HG02852 (cell line): Measurements from ENCODE around the gene PTPN4.

ENCODE experiments used
- ATAC-seq: cut with Tn5 transposase; IDR thresholded peaks from one replicate; pipeline ENCODE4 v1.9.1; 2021; ENCODE audit warnings: mild to moderate bottlenecking, moderate library complexity; ENCODE audit not compliant: unreplicated experiment

Gene PTPN4

GRCh38 chr2:119759451-119760236 is at the start of gene PTPN4:
Gene PTPN4, plus strand, starts transcription at chr2:119759922. Its CDS starts 49,932 bp downstream, at chr2:119809854.
- ATAC-seq = peak; percentile 93

GRCh38 chr2:119710281-119710680 is 49.4 kb upstream of the PTPN4 start:
- ATAC-seq = no peak

- no peak for ATAC-seq
Measured at GRCh38 chr2:119711352-119711751, 48.4 kb upstream of the PTPN4 start.

- ATAC-seq = no peak
Measured at GRCh38 chr2:119712571-119712970, 47.2 kb upstream of the PTPN4 start.

- ATAC-seq = no peak
Measured at GRCh38 chr2:119713819-119714490, 45.8 kb upstream of the PTPN4 start.

GRCh38 chr2:119715409-119716283 is 44.1 kb upstream of the PTPN4 start:
- no peak for ATAC-seq

GRCh38 chr2:119716284-119716672 is 43.4 kb upstream of the PTPN4 start:
- no peak for ATAC-seq

GRCh38 chr2:119718501-119719260 is 41.0 kb upstream of the PTPN4 start:
- ATAC-seq = no peak

GRCh38 chr2:119719261-119719627 is 40.5 kb upstream of the PTPN4 start:
- no peak for ATAC-seq

- no peak for ATAC-seq
Measured at GRCh38 chr2:119721043-119721442, 38.7 kb upstream of the PTPN4 start.

- no peak for ATAC-seq
Measured at GRCh38 chr2:119721462-119721861, 38.3 kb upstream of the PTPN4 start.

- no peak for ATAC-seq
Measured at GRCh38 chr2:119721904-119722303, 37.8 kb upstream of the PTPN4 start.

- ATAC-seq = no peak
Measured at GRCh38 chr2:119723186-119723585, 36.5 kb upstream of the PTPN4 start.

GRCh38 chr2:119723784-119724467 is 35.8 kb upstream of the PTPN4 start:
- ATAC-seq = no peak

GRCh38 chr2:119724656-119725485 is 34.9 kb upstream of the PTPN4 start:
- no peak for ATAC-seq

- ATAC-seq = no peak
Measured at GRCh38 chr2:119727493-119727892, 32.2 kb upstream of the PTPN4 start.

- ATAC-seq = no peak
Measured at GRCh38 chr2:119728421-119728820, 31.3 kb upstream of the PTPN4 start.

GRCh38 chr2:119730671-119731177 is 29.0 kb upstream of the PTPN4 start:
- ATAC-seq = no peak

- ATAC-seq = no peak
Measured at GRCh38 chr2:119731983-119732382, 27.7 kb upstream of the PTPN4 start.
